A549 treated with dexamethasone at 1 μM for 4 hours (cell line): ENCODE data around the gene GLYAT. TPM values are rescaled to one million over a fixed set of nuclear protein-coding genes. Genes with fewer than 3 reads are reported as not detected.

Experiments used
- total RNA-seq: library from RNA; stranded (reverse); fragments of 200-300 nt; extraction: Qiagen RNA extraction; gene quantifications from 5 replicates; pipeline ENCODE4 v1.2.3, GENCODE V29; 2022

Gene GLYAT, protein sequence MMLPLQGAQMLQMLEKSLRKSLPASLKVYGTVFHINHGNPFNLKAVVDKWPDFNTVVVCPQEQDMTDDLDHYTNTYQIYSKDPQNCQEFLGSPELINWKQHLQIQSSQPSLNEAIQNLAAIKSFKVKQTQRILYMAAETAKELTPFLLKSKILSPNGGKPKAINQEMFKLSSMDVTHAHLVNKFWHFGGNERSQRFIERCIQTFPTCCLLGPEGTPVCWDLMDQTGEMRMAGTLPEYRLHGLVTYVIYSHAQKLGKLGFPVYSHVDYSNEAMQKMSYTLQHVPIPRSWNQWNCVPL
- not detected in 5 replicates for total RNA-seq

GRCh38 chr11:58731819-58732218 lies at the start of gene GLYAT:
TSS of gene GLYAT (minus strand) at chr11:58731943. CDS start at chr11:58724496, 7,447 bp downstream.

Other genes starting within 250 kb of the GLYAT start
- gene OR5B21, start 223.8 kb downstream of the GLYAT start, total RNA-seq: not detected in 5 replicates
- gene LPXN, start 156.1 kb downstream of the GLYAT start, total RNA-seq: 2.0 to 2.5 TPM (median 2.2 TPM) in 5 replicates
- gene ZFP91, start 152.9 kb downstream of the GLYAT start, total RNA-seq: 36.8 to 49.2 TPM (median 44.1 TPM) in 5 replicates
- 1.2 to 1.7 TPM (median 1.3 TPM) in 5 replicates for gene CNTF, start 109.3 kb downstream of the GLYAT start, total RNA-seq
- gene GLYATL2, start 112.8 kb upstream of the GLYAT start, total RNA-seq: 0.06 to 0.21 TPM in 2 of 5 replicates, not detected in the others
- not detected in 5 replicates for gene GLYATL1, start 207.5 kb upstream of the GLYAT start, total RNA-seq